HFF-Myc (cell line): ENCODE results near the gene MKRN2.

ENCODE experiments used
- DNase-seq: peaks from one replicate; pipeline ENCODE4 v3.0.0-alpha.2; 2011; ENCODE audit warnings: low read depth; ENCODE audit errors: extremely low read depth
- H3K4me3 ChIP-seq: replicated peaks from 2 replicates; pipeline ENCODE4 v1.5.1; 2011; ENCODE audit warnings: low read depth, mild to moderate bottlenecking, control low read depth, low read length
- TF ChIP-seq, protein P1 (sequence below): IDR thresholded peaks from 2 replicates; pipeline ENCODE4 v1.5.1; 2012; ENCODE audit warnings: mild to moderate bottlenecking, low read depth, low read length, control low read depth; ENCODE audit errors: missing control alignments

Gene MKRN2, protein sequence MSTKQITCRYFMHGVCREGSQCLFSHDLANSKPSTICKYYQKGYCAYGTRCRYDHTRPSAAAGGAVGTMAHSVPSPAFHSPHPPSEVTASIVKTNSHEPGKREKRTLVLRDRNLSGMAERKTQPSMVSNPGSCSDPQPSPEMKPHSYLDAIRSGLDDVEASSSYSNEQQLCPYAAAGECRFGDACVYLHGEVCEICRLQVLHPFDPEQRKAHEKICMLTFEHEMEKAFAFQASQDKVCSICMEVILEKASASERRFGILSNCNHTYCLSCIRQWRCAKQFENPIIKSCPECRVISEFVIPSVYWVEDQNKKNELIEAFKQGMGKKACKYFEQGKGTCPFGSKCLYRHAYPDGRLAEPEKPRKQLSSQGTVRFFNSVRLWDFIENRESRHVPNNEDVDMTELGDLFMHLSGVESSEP

DNA sequence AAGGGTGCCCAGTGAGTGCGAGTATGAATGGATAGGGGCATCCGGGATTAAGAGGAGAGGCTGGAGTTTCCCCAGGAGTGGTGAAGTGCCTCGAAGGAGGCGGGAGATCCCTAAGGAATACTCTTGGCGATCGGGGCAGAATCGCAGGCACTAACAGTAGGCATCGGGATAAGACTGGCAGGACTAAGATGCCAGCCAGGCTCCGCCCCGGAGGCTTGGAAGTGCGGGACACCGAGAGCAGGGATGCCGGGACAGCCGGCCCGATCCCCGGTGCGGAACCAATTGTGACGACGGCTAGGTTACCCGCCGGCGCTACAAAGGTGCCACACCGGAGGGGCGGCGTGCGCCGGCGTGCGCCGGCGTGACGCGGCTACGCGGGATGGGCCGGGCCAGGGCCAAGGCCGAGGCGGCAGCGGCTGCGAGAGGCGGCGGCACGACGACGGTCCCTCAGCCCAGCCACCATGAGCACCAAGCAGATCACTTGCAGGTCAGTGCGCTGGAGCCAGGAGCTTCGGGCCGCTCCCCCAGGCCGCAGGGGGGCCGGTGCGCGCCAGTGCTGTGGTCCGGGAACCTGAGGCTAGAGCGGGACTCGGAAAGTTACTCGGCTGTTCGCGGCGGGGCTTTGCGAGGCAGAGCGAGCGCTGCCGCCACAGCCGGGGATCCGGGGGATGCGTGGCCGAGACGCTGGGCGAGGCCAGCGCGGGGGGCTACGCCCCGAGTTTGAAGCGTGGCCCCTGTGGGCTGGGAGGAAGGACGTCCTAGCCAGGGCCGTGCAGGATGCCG lies at the start of gene MKRN2:
Gene MKRN2, plus strand, starts transcription at position 398 of the 783 bp plus-strand sequence. Its CDS starts 64 bp downstream, at position 462.
- H3K4me3 ChIP-seq, result peak within 1 kb of the TSS; percentile 72
- peak; percentile 53 for DNase-seq
- TF ChIP-seq, protein P1, sequence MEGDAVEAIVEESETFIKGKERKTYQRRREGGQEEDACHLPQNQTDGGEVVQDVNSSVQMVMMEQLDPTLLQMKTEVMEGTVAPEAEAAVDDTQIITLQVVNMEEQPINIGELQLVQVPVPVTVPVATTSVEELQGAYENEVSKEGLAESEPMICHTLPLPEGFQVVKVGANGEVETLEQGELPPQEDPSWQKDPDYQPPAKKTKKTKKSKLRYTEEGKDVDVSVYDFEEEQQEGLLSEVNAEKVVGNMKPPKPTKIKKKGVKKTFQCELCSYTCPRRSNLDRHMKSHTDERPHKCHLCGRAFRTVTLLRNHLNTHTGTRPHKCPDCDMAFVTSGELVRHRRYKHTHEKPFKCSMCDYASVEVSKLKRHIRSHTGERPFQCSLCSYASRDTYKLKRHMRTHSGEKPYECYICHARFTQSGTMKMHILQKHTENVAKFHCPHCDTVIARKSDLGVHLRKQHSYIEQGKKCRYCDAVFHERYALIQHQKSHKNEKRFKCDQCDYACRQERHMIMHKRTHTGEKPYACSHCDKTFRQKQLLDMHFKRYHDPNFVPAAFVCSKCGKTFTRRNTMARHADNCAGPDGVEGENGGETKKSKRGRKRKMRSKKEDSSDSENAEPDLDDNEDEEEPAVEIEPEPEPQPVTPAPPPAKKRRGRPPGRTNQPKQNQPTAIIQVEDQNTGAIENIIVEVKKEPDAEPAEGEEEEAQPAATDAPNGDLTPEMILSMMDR, result no peak

DNA sequence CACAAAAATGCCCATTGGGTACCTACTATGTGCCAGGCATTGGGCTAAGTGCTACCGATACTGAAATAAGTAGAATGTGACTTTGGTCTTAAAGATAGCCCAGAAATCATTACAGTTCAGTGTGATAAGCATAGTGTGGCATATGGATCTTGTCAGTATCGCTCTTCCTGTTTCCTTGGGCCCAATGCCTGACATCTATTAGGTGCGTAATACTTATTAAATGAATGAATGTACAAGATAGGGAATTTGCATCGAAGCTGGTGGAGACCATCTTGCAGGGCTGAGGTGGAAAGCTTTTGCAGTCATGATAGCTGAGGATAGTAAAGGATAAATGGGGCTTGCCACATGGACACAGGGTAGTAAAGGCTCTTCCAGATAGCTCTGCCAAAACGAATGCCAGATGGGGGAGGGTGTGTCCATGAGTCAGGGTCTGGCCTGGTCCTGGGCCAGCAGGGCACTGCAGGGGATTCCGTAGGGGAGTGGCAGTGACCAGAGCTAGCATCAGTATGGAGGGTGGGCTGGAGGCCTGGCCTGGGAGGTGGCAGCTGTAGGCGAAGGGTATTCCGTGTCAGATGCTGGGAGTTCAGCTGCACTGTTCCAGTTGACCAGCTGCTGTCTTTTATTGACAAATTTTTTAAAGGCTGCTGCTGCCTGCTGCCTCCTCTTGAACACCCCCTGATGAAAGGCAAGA lies 49.2 kb upstream of the MKRN2 start:
- TF ChIP-seq, protein P1, result no peak
- H3K4me3 ChIP-seq, result no peak overlapping the region
- peak; percentile 48 for DNase-seq

DNA sequence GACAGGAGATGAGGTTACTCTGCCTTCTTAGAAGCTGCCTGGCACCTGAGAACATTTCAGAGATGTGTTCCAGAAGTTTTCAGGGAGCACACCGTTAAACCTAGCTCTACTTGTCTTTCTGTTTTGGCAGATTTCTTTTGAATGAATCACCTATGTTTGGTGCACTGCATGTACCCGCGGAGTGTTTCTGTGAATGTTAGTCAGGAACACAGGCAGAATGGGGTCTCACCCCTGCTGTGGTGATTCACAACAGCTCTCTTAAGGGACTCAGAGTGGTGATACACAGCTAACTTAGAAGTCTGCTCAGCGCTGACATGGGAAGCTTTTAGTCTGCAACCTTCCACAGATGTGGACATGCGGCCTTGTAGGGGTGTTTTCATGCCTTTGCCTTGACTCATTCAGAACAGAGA lies 48.6 kb upstream of the MKRN2 start:
- no peak overlapping the region for H3K4me3 ChIP-seq
- TF ChIP-seq, protein P1, result no peak
- DNase-seq, result peak; percentile 93

DNA sequence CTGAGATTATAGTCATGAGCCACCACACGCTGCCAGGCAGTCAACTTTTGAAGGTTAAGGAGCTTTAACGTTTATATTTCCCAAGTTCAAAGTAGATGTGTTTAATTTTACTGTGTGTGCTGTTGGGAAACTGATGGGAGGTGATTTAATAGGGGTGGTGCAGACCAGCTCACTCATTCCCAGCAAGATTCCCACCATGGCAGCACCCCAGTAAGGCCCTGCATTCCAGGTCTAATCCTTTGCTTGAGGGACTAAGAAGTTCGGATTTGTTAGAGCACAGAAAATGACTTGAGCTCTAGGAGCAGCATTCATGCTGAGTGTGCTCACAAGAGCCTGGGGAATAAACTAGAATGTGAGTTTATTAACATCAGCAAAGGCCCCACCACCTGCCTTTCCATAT lies 47.4 kb upstream of the MKRN2 start:
- TF ChIP-seq, protein P1, result no peak
- no peak overlapping the region for H3K4me3 ChIP-seq
- no peak for DNase-seq

DNA sequence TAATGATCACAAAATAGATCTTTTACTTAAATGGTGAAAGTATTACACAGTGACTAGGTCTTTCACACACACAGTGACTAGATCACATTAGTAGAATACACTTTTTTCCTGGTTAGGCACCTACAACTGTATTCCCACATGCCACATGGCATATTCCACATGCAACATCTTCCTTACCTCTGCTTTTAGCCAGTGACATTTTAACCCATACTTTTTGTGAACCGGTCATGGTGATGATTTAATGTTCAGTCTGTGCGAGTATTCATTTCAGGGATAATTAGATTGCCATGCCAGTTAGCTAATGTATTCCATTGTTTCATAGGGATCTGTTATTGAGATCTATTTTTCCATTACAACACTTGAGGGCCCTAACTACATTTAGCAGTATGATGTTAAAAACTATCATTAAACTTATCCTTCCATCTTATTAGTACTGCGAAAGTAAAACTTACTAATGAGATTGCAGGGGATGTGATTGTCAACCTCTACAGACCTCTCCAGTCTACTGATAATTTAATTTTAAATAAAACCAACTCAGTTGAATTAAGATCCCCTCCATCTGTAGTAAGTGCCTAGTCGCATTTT lies 44.3 kb upstream of the MKRN2 start:
- no peak for DNase-seq
- H3K4me3 ChIP-seq, result no peak overlapping the region
- TF ChIP-seq, protein P1, result no peak

DNA sequence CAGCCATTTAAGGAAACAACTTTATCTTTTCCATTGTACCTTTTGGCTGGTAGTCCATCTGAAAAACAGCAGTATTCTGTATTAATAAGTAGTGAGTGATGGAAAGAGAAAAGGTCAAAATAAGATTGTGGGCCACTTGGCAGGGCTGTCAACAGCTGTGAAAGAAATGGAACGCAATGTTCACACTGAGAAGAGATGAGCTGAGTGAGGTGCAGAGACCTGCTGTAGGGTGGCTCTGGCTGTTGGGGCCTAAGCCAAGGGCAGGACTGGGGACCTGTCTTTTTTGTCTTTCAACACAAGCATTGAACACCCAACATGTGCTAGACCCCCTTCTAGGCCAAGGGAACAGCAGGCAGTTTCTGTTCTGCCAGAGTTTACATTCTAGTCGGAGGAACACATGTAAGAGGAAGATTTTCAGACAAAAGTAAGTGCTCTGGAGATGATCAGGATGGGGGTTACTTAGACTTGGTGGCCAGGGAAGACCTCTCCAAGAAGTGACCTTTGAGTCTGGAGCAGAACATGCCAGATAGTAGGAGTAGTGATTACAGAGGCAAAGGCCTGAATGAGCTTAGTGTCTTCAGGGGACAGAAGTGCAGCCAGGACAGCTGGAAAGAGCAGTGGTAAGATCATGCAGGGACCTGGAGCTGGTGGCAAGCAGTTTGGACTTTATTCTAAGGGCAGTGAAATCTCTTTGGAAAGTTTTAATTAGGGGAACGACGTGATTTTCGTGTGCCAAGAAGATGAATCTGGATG lies 43.0 kb upstream of the MKRN2 start:
- TF ChIP-seq, protein P1, result no peak
- no peak for DNase-seq
- H3K4me3 ChIP-seq, result no peak overlapping the region
